A172 (cell line): ENCODE data around the gene SNTB2. TPM values are rescaled to one million over a fixed set of nuclear protein-coding genes. Genes with fewer than 3 reads are reported as not detected.

Source experiments
- DNase-seq: peaks from one replicate; pipeline ENCODE4 v3.0.0-alpha.2; 2015; ENCODE audit warnings: low spot score
- total RNA-seq: library from RNA; depleted of rRNA; stranded (reverse); fragments of >200 nt; shearing (Covaris generic); gene quantifications from 2 replicates; pipeline ENCODE4 v1.2.3, GENCODE V29; 2014

The SNTB2 gene
- total RNA-seq, 1 experiment from 2014 or later = 25.4 TPM

DNA sequence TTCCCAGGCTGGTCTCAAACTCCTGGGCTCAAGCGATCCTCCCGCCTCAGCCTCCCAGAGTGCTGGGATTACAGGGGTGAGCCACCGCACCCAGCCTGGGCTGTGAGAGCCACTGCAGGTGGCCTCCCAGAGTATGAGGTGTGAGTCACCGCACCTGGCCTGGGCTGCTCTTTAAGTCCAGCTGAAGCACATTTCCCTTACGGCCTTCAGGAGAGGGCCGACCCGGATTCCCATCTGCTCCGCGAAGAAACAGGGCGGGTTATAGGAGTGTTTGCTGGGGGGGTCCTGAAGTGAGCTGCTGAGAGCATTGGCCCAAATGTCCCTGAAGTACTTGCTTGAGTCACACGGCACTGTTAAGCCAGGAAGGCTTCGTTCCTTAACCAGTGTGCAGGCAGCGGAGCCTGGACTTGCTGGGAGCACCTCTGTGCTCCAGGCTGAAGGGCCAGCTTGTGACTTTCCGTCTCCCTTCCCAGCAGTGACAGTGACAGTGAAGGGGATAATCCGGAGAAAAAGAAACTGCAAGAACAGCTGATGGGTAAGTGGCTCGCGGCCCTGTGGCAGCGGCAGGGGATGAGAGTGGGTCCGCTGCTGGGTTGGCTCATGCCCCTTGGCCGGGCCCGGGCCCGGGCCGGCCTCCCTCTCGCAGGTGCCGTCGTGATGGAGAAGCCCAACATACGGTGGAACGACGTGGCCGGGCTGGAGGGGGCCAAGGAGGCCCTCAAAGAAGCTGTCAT is 131.4 kb downstream of the SNTB2 start:
- no peak for DNase-seq

DNA sequence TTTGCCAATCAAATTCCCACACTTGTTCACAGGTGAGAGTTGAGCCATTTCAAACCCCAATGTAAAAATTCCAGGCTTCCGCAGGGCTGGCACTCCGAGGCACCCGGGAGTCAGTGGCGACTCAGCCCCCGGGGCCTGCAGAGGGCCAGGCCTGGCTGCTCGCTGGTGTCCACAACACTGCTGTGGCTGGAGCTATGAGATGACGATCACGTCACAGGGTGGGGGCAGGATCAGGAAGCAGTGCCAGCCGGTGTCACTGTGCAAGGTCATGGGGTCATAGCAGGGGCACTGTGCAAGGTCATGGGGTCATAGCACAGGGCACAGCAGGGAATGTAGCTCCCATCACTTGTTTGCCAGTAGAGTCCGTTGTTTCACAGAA is 131.9 kb downstream of the SNTB2 start:
- no peak for DNase-seq

DNA sequence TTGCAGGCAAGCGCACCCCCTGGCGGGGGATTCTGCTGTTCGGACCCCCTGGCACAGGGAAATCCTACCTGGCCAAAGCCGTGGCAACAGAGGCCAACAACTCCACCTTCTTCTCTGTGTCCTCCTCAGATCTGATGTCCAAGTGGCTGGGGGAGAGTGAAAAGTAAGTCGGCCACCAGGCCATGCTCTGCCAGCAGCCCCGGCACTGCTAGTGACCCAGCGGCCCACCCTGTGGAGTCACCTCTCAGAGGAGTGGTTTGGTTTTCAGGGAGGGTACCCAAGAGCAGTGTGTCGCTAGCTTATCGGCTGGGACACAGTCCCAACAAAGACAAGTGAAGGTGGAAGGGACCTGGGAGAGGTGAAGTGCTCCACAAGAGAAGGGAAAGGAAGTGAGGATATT is 132.4 kb downstream of the SNTB2 start:
- DNase-seq = no peak

- no peak for DNase-seq
Measured at GRCh38 chr16:69319826-69320739, 133.1 kb downstream of the SNTB2 start.

DNA sequence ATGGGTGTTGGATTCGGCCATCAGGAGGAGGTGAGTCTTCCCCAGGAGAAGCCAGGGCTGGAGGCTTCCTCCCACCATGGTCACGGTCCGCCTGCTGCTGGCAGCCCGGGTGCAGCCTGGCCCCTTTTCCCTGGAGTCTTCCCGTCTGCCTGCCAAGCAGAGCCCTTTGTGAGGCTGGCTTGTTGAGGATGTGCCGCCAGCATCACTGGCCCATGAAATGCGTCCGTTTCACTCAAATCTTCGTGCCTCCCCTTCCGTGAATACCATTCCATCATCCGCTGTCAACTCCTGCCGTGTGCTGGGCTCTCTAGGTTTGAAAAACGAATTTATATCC is 133.7 kb downstream of the SNTB2 start:
- DNase-seq = no peak

GRCh38 chr16:69321080-69321479 is 134.1 kb downstream of the SNTB2 start:
- DNase-seq = no peak

DNA sequence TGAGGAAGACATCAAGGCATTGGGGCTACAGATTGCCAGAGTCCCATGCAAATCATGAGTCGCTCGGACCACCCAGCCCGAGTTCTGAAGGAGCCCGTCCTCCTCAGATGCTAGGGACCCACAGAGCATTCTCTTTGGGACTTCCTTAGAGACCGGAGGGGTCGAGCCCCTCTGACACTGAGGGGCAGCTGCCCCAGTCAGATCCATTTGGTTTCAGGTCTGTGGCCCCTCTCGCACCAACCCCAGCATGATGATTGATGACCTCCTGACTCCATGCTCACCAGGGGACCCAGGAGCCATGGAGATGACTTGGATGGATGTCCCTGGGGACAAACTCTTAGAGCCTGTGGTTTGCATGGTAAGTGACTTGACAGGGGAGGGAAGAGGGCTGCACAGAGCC is 135.4 kb downstream of the SNTB2 start:
- DNase-seq = no peak

- no peak for DNase-seq
Measured at GRCh38 chr16:69323415-69323814, 136.5 kb downstream of the SNTB2 start.

GRCh38 chr16:69324013-69324531 is 137.1 kb downstream of the SNTB2 start:
- DNase-seq = no peak

- DNase-seq = no peak
Measured at GRCh38 chr16:69324585-69325253, 137.8 kb downstream of the SNTB2 start.

DNA sequence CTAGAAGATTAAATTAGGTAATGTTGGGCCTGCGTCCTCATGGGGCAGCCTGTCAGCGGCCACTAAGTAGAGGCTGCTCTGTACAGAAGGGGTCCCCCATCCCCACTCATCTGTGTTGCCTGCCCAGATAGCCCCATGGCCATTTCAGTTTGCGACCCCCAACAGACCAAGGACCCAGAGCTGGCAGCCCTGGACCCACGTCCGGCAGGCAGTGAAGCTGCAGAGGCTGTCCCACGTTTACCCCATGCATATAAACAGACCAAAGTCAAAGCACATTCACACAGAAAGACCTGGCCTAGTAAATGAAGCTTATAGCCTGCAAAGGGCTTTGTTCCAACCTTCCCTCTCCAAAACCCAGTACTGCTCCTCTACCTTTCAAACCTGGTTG is 138.8 kb downstream of the SNTB2 start:
- no peak for DNase-seq

- DNase-seq = no peak
Measured at GRCh38 chr16:69326172-69326873, 139.4 kb downstream of the SNTB2 start.

GRCh38 chr16:69327585-69328310 is 140.8 kb downstream of the SNTB2 start:
- DNase-seq = no peak

DNA sequence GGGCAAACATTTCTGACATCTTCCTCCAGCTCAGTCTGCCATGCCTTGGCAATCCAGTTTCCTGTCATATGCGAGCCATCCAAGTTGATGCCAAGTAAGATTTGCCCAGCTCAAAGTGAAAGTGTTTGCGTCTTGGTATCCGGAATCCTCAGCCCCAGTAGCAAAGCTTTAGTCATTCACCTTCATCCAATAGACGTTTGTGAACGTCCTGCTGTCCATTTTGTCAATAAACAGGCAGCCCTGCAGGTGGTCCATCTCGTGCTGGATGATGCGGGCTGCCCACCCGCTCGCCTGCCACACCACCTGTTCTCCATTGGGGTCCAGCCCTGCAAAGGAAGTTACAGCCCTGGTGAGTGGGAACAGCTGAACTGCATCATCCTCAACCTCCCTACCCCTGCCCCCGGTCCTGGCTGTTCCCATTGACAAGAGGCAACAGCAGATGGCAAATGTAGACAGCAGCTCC is 141.9 kb downstream of the SNTB2 start:
- DNase-seq = peak; percentile 55

DNA sequence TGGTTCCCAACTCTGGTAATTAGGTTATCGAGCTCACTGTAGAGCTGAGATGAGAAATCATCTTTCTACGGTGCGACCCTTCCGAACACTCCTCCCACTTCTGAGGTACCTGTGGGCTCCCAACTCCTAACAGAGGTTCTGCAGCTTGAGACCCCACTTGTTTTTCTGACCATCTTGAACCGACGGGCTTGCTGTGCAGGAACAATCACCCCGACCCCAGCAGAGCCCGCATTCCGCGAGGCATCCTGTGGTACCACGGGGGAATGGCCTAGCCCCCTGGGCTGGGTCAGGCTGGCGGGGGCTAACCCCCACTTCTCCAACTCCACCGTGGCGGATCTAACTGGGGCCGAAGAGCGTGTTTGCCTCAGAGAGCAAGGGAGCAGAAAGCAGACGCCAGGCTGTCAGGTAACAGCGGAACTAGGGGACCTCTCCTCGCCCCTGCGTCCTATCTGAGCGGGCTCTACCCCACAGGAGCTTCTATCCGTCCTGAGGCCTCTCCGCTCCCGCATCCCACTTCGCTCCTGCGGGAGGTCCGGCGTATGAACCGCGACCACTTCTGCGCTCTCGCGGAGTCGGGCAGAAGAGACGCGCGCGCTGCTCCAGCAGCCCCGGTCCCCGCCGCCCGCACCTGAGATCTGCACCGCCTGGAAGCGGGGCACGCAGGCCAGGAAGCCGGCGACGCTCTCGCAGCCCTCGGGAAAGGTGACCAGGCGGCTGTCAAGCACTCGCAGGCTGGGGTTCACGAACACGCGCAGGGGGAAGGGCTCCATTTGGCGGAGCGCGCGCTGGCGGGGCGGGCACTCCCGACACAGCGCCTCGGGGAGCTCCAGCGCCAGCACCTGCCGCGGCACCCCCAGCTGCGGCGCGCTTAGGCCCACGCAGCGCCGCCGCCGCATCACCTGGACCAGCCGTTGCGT is 142.7 kb downstream of the SNTB2 start:
- no peak for DNase-seq

DNA sequence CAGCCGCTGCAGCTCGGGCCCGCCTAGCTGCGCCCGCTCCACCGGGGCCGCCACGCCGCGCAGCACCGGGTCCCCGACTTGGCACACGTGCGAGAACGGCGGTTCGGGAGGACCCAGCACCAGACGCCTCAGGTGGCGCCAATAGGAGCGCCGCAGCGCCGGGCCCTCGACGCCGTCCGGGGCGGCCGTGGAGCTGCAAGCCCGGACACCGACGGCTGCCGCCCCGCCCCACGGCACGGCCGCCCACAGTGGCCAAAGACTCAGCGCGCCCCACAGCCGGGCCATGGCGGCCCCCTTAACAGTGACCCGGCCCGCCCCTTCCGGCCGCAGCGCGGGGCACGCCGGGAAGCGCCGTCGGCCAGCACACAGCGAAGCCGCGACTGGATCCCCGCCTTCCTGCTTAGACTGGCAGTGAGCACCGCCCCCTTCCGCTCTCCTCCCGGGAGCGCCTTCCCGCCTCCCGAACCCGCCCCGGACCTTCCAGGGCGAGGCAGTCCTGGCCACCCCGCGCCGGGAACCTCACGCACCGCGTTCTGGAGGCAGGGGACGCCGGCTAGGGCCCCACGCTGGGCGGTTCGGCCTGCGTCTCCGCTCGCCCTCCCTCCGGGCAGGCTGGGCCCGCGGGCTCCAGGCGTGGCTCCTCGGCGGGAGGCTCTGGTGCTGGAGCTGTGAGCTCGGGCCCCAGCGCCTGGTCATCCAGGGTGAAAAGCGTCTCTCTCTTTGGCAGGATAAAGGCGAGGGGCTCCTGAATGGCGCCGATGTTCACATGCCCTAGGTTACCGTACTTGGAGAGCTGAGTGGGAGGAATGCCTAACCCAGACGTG is 143.5 kb downstream of the SNTB2 start, which contains the start of gene PDF:
TSS of gene PDF (minus strand) at position 303 of the 824 bp plus-strand sequence. CDS start at position 285, 18 bp downstream.
- peak; percentile 92 for DNase-seq

DNA sequence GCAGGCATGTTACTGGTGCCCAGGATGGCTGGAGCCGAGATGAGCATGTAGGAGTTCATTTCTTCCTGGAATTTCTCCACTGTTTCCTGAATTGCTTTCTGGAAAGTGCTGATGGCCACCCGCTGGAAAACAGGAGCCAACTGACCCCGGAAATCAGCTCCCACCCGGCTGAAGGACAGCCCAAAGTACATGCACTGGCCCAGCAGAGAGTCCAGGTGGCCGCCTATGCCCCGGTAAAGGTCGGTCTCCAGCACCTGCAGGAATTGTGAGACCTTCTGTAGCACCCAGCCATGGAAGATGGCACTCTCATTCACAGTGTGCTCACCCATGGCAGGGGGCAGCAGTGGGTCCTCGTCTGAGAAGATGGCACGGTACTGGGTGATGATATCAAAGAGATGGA is 147.7 kb downstream of the SNTB2 start:
- DNase-seq = no peak

DNA sequence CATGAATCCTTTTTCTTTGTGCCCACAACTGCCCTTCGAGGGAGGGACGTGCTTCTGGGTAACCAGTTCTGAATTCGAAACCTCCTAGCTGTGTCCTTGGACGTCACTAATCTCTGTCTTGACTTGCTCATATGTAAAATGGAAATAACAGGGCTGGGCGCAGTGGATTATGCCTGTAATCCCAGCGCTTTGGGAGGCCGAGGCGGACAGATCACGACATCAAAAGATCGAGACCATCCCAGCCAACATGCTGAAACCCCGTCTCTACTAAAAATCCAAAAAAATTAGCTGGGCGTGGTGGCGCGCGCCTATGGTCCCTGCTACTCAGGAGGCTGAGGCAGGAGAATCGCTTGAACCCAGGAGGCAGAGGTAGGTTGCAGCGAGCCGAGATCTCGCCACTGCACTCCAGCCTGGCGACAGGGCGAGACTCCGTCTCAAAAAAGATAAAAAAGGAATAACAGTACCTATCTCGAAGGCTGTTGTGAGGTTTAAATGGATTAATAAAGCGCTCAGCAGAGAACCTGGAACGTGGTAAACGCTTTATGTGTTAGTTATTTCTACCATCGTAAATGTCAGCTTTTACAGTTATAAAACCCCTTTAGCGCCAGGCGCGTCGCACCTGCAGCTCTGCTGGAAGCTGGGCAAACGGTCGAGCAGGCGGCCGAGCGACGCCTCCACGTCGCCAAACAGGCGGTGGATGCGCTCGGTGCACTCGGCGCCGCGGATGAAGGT is 151.8 kb downstream of the SNTB2 start:
- no peak for DNase-seq
